ENCODE data around the gene EFNA1.

The EFNA1 gene

DNA sequence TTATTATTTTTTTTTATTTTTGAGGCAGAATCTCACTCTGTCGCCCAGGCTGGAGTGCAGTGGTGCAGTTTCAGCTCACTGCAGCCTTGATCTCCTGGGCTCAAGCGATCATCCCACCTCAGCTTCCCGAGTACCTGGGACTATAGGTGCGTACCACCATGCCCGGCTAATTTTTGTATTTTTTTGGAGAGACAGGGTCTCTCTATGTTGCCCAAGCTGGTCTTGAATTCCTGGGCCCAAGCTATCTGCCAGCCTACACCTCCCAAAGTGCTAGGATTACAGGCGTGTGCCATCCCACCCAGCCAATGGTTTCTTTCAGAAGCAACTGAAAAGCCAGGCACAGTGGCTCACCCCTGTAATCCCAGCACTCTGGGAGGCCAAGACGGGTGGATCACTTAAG is 43.1 kb downstream of the EFNA1 start:
- DNase-seq (ENCODE audit: insufficient read length, low spot score) (no peak), FAIRE-seq (no peak)

DNA sequence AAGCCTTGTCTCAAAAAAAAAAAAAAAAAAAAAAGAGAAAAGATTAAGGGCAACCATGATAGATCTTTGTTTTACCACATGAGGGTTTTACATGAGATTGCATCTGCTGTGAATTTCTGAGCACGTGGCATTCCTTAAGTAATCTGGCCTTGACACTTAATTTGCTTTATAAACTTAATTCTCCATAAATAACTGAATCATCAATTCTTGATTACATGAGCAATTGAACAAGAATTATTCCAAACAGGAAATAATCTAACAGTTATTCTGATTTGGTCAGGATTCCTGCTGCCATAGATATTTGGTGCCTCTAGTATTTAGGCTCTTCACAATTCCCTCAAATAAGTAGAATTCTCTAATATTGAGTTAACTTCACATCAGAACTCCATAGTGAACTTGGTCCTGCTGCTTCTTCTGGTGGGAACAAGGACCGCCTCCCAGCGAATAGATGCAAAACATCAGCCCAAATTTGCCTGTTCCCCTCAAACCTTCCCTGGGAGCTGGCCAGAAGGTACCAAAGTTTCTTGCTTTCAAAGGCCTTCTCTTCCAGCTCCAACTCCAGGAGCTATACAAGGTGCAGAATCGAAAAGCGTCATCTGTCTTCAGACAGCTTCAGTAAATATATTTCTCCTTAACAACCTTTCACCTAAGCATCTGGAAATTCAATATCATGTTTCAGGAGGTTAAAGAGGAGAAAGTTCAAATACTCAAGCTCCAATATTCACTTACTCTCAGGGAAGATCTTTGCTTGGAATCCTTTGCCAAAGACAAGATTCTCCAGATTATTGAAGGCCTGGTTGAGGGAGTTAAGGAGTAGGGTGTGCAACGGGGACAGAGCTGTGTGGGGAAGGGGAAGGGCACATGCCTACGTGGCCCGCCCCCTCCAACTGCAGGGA is 44.4 kb downstream of the EFNA1 start:
- FAIRE-seq (no peak), DNase-seq (ENCODE audit: insufficient read length, low spot score) (no peak)

DNA sequence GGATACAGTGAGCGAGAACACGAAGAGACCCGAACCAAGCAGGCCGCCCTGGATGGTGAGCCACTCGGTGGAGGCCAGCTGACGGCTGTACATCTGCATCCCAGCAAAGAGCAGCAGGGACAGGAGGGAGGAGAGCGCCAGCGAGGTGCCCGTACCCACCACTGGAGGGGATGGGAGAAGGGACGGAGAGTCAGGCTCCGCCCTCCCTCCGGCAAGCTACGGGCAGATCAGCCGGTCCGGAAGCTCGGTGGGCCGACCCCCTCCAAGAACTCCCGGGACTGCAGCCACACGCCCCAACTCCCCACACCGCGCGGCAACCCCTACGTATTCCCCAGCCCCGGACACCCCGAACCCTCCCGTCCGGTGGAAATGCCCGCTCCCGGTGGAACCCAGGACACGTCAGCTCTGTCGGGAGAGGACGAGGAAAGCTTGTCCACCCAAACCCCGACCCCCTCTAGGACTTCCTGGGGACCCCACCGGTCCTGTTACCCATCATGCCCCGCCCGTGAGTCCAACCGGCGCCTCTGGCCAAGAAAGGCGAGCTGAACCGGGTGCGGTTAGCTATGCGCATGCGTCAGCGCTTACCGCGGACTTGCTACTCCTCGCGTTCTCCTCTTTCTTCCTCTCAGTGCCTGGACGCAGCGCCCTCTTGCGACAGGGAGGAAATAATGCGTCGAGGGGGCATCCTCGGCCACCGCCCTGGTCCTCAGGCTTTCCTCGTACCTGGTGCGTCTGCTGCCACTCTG is 45.2 kb downstream of the EFNA1 start, which contains the start of gene KRTCAP2:
Gene KRTCAP2 (minus strand): TSS at position 573 of the 746 bp plus-strand sequence. CDS start 80 bp downstream, at position 493.
- FAIRE-seq (peak; percentile 80), DNase-seq (ENCODE audit: insufficient read length, low spot score) (peak; percentile 97)

DNA sequence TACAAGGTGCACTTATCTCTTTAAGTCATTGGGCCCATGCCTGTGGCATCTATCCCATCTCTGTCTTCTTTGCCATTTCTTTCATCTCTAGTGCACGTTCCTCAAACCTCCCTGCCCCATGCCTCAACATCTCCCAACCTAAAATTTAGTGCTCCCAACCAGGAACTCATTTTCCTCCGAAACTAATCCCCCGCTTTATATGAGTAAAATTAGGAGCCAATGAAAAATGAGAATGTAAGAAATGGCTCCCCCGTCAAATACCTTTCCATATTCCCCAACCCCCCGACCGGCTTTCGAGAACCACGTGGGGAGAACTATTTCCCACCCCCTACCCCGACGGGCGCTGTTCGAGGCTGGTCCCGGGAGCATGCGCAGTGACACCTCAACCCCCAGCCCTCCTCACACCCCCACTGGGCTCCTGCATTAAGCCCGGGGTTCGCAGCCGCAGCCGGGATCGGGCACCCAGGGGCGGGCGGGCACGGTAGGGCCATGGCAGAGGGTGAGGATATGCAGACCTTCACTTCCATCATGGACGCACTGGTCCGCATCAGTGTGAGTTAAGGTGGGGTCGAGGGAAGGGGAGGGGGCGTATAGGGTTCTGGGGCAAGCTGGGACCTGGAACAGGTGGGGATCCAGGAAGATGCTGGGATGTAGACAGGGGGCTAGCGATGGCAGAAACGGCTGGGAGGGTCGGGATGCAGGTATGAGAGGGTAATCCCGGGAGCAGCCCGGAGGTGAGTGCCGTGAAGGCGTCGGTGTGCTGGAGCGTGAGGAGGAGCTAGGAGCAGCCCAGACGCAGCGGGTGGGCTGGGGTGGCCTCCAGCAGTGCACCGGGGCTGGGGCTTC is 46.0 kb downstream of the EFNA1 start, which contains the start of gene TRIM46:
Gene TRIM46 (plus strand): TSS at position 372 of the 846 bp plus-strand sequence. CDS start 118 bp downstream, at position 490.
- DNase-seq (ENCODE audit: insufficient read length, low spot score): peak; percentile 62
- no peak for FAIRE-seq

DNA sequence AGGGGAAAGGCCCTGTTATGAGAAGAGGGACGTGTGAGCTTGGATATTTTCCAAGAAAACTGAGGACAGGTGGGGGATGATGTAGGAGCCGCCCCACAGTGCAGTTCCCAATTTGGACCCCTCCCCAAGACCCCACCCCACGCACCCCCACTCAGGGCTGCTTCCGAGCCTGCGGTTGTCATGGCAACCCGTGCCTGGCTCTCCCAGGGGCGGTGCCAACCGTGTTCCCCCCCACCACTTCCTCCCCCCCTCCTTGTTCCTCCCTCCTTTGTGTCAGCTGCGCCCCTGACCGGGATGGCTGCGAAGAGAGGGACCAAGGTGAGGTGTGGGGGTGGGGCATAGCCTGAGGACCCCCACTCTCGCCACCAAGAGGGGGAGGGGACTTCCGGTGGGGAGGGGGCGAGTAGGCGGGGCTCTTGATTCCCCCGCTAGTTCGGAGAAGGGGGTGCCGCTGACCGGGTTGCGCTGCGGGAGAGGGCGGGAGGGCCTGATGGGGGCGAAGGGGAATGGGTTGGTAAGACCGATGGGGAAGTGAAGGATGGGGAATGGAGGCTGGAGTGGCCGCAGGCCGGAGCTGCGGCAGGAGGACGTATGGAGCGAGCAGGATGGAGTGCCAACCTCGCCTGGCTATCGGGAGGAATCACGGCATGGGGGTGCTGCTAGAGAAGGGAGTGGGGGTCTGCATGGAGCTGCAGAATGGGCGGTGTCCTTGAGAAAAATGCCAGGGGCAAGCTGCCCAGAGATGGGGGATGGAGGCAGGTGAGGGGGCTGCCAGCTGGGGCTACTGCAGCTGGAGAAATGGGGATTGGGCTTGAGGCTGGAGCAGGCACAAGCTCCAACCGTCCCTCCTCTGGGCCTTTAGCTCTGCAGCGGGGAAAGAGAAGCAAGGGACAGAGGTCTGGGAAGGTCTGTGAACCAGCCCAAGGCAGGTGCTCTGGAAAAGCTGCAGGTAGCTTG is 46.9 kb downstream of the EFNA1 start:
- FAIRE-seq: no peak
- no peak for DNase-seq (ENCODE audit: insufficient read length, low spot score)

DNA sequence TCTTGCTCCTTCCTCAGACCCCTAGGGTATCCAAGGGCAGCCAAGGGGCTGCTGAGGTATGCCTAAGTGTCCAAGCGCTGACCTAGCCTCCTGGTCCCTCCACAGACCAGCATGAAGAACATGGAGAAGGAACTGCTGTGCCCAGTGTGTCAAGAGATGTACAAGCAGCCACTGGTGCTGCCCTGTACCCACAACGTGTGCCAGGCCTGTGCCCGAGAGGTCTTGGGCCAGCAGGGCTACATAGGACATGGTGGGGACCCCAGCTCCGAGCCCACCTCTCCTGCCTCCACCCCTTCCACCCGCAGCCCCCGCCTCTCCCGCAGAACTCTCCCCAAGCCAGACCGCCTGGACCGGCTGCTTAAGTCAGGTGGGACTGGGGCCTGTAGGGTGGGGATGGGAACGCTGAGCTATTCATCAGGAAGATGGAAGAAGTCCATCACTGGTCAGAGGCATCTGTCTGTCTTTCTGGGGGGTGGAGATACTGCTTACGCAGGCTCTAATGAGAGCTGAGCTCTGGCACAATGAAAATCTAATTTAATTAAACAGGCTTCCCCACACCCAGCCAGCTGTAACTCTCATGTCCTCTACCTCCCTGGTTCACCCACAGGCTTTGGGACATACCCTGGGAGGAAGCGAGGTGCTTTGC is 47.7 kb downstream of the EFNA1 start:
- DNase-seq (ENCODE audit: insufficient read length, low spot score): no peak
- FAIRE-seq: no peak

DNA sequence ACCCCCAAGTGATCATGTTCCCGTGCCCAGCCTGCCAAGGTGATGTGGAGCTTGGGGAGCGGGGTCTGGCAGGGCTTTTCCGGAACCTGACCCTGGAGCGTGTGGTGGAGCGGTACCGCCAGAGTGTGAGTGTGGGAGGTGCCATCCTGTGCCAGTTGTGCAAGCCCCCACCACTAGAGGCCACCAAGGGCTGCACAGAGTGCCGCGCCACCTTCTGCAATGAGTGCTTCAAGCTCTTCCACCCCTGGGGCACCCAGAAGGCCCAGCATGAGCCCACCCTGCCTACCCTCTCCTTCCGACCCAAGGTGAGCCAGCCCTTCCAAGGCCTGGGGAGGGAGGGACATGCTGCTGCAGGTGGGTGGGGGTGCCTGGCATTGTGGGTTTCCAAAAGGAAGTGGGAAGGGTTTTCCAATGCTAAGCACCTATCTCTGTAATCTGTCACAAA is 48.3 kb downstream of the EFNA1 start:
- DNase-seq (ENCODE audit: insufficient read length, low spot score) (no peak), FAIRE-seq (no peak)

DNA sequence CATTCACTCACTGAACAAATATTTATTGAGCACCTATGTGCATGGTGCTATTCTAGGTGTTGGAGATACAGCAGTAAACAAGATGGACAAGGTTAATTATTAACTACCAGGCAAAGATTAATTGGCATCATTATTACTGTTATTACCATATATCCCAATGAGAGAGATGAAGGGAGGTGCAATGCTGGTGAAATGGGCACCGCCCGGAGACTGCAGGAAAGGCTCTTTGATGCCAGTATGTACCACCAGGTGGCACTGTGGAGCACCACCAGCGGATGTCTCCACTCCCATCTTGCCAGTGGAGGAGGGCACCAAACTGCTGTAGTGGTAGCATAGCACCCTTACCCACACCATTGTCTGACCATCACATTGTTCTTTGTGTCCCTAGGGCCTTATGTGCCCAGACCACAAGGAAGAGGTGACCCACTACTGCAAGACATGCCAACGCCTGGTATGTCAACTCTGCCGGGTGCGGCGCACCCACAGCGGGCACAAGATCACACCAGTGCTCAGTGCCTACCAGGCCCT is 48.9 kb downstream of the EFNA1 start:
- FAIRE-seq (no peak), DNase-seq (ENCODE audit: insufficient read length, low spot score) (peak; percentile 88)

DNA sequence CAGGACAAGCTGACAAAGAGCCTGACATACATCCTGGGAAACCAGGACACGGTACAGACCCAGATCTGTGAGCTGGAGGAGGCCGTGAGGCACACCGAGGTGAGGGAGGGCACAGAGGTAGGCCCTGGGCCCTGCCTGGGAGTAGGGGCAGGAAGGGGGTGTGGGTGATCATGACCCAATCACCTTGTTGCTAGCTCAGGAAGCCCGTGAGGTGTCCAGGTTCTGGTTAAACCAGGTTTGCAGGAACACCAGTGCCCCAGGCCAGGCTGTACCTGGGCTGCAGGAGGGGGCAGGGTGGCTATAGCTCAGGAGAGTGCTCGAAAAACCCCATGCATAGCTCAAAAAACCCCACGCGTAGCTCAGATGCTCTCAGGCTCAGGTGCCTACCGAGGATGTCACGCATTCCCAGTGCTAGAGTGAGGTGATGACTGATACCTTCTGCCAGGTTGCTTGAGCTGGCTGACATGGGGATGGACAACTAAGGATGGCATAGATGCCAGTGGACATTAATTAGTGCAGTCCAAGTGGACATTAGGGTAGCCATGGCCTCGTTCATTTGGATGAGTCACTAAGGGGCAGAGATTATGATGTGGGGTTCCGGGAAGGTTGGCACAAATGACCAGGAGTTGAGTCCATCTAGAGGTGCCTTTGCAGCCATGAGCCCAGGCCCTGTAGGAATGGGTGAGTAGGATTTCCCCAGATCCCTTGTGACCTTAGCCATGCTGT is 49.7 kb downstream of the EFNA1 start:
- no peak for DNase-seq (ENCODE audit: insufficient read length, low spot score)
- FAIRE-seq: no peak

DNA sequence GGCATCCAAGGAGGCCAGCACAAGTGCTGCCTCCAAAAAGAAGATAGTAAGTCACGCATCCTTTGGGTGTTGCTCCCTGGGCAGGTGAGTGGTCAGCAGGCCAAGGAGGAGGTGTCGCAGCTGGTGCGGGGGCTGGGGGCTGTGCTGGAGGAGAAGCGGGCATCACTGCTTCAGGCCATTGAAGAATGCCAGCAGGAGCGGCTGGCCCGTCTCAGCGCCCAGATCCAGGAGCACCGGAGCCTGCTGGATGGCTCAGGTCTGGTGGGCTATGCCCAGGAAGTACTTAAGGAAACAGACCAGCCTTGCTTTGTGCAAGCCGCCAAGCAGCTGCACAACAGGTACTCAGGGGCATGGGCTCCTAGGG is 50.2 kb downstream of the EFNA1 start:
- no peak for DNase-seq (ENCODE audit: insufficient read length, low spot score)
- FAIRE-seq: no peak

DNA sequence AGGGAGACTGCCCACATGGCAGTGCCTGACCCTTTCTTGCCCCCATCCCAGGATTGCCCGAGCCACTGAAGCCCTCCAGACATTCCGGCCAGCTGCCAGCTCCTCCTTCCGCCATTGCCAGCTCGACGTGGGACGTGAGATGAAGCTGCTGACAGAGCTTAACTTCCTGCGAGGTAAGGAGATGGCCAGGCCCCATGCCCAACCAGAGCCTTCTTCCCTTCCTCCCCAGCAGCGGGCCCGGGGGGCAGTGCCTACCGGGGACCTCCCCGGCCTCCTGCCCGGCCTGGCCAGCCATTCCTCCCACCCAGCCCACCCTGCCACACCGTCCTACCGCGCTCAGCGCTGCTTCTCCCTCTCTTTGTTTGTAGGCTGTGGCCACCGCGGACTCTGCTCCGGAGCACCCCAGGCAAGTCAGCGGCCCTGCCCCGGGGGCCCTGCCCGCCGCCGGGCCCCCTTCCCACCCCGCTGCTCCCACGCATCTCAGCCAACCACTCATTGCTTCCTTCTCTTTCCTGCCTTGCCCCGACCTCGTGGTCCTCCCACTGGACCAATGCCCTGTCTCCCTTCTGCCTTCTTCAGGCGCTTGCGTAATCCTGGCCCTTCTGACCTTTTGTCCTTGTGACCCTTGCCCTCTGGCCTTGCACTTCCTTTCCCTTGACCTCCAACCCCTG is 50.9 kb downstream of the EFNA1 start:
- DNase-seq (ENCODE audit: insufficient read length, low spot score): no peak
- no peak for FAIRE-seq

DNA sequence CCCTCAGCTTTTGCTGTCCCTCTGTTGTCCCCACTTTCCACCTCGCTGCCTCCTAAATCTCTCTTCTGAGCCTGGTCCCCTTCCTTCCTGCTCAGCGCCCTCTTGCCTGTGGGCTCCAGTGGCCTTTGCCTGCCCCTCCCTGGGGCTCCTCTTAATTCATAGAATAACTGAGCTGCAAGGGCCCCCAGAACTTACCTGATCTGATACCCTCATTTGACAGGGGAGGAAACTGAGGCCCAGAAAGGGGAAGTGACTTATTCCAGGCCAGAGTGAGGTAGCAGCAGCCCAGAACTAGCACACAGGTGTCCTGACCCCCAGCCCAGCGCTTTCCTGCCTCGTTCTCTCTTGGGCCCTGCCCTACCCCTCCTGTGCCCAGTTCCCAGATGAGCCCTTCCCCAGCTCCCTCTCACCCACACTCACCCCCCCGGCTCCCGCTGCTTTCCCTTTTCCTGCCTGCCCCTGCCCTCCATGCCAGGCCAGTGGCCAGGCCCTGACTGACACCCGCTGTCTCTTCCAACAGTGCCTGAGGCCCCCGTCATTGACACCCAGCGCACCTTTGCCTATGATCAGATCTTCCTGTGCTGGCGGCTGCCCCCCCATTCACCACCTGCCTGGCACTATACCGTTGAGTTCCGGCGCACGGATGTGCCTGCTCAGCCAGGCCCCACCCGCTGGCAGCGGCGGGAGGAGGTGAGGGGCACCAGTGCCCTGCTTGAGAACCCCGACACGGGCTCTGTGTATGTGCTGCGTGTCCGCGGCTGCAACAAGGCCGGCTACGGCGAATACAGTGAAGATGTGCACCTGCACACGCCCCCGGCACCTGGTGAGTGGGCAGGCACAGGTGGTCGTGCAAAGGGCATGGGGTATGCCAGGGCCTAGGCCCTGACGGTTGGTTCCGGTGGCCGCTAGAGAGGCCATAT is 51.7 kb downstream of the EFNA1 start:
- DNase-seq (ENCODE audit: insufficient read length, low spot score) (no peak), FAIRE-seq (no peak)

DNA sequence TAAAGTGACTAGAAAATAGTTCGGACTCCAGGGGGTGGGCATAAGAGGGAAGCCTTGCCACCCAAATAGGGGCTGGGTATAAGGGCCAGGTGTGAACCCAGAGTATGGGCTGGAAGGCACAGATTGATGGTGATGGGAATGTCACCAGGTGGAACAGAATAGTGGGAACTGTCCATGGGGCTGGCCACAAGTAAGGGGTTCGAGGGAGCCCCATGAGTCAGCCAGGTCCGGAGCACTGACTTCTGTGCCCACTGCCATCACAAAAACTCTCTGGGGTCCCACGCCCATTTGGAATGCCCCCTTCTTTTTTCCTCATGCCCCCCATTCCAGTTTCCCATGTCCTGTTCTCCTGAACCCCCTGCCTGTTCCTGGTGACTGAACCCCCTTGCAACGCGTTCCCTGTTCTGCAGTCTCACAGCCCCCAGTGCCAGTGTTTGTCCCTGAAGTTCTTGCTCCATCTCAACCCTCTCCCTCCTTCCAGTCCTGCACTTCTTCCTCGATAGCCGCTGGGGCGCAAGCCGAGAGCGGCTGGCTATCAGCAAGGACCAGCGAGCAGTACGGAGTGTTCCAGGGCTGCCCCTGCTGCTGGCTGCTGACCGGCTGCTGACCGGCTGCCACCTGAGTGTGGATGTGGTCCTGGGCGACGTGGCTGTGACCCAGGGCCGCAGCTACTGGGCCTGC is 53.8 kb downstream of the EFNA1 start:
- DNase-seq (ENCODE audit: insufficient read length, low spot score) (no peak), FAIRE-seq (no peak)

DNA sequence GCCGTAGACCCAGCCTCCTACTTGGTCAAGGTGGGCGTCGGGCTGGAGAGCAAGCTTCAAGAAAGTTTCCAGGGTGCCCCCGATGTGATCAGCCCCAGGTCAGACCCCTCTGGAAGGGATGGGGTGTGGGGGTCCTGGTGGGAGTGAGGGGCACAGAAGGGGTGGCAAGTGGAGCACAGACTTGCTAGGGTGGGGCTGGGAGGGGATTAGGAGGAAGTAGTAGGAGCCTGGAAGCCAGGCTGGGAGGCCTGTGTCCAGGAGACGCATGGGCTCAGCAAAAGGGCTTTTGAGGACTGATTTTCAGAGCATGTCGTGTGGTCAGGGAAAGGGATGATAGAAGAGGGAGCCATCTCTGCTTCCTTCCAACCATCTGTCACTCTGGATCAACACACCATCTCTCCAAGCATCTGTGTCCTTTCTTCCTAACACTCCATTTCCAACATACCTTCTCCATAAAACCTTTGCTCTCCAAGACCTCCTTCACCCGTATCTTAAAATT is 54.4 kb downstream of the EFNA1 start:
- no peak for DNase-seq (ENCODE audit: insufficient read length, low spot score)
- FAIRE-seq: no peak

DNA sequence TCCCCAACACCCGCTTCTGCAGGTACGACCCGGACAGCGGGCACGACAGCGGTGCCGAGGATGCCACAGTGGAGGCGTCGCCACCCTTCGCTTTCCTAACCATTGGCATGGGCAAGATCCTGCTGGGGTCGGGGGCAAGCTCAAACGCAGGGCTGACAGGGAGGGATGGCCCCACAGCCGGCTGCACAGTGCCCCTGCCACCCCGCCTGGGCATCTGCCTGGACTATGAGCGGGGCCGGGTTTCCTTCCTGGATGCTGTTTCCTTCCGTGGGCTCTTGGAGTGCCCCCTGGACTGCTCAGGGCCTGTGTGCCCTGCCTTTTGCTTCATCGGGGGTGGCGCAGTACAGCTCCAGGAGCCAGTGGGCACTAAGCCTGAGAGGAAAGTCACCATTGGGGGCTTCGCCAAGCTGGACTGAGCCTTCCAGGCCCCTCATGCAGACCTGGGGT is 56.1 kb downstream of the EFNA1 start:
- DNase-seq (ENCODE audit: insufficient read length, low spot score): no peak
- FAIRE-seq: no peak

DNA sequence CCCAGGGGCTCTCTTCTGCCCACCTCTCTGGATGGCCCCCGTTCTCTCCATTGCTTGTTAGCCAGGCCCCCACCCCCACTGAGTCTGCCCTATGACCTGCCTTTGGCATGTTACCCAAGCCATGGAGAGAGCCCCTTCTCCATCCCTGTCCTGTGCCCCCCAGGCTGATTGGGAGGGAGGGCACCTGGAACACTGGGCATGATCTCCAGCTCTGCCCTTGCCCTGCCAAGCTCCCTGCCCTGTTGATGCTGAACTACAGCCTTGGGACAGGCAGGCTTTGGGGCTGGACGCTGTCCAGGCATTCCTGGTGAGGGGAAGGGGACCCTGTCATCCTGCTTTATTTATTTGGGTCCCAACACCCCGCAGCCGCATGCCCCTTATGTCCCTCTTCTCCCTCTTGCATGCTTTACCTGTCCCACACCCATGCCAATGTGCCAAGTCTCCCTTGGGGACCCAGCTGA is 56.7 kb downstream of the EFNA1 start:
- FAIRE-seq: no peak
- DNase-seq (ENCODE audit: insufficient read length, low spot score): no peak
